IMR-90 (cell line): ENCODE measurements around the gene CDK15. TPM values are rescaled to one million over a fixed set of nuclear protein-coding genes. Genes with fewer than 3 reads are reported as not detected.
A peak's percentile ranks its signal among the peaks of the same experiment; 100 is the strongest.

Experiments used
- ATAC-seq: fragments of 200-7000 bp; cut with Tn5 transposase; 2 replicates; pipeline ENCODE4 v1.9.1; 2020; ENCODE audit warnings: low read depth, mild to moderate bottlenecking, moderate library complexity
- BruUV-seq: library from RNA; stranded (reverse); fragments of 400-500 nt; replicated peaks from 2 replicates; lab custom pipeline; 2021; lab: Mats Ljungman, UMichigan
- CTCF ChIA-PET: fragments of 300-600 bp; formaldehyde crosslinking; extraction: SDS; loops from one replicate; lab custom pipeline; 2021; ENCODE audit warnings: antibody characterized with exemption; lab: Yijun Ruan, JAX
- POLR2A ChIA-PET: fragments of 300-600 bp; sonication (Branson Sonifier 250); formaldehyde crosslinking; loops from one replicate; lab custom pipeline; 2022; ENCODE audit warnings: antibody characterized with exemption; ENCODE audit not compliant: unreplicated experiment; lab: Charles Lee
- DNase-seq: peaks from one replicate; pipeline ENCODE4 v3.0.0; 2013
- H2AFZ ChIP-seq: replicated peaks from 2 replicates; pipeline ENCODE3; 2013; ENCODE audit warnings: low read length, mild to moderate bottlenecking; ENCODE audit not compliant: poor library complexity
- H2AK5ac ChIP-seq: 2 replicates; pipeline ENCODE4 v1.6.1; 2013; ENCODE audit warnings: low read depth, low read length, inconsistent platforms
- H2AK9ac ChIP-seq: replicated peaks from 2 replicates; pipeline ENCODE3; 2013; ENCODE audit warnings: mild to moderate bottlenecking, low read depth, low read length, moderate library complexity; ENCODE audit not compliant: poor library complexity
- H2BK120ac ChIP-seq: 2 replicates; pipeline ENCODE4 v1.6.1; 2013; ENCODE audit warnings: low read depth, low read length, inconsistent platforms
- H2BK15ac ChIP-seq: 3 replicates; pipeline ENCODE4 v1.6.1; 2013; ENCODE audit warnings: low read depth, low read length, inconsistent platforms
- H2BK20ac ChIP-seq: 2 replicates; pipeline ENCODE4 v1.6.1; 2013; ENCODE audit warnings: low read depth, mild to moderate bottlenecking, inconsistent platforms, low read length, moderate library complexity
- H2BK5ac ChIP-seq: 2 replicates; pipeline ENCODE4 v1.6.1; 2013; ENCODE audit warnings: mild to moderate bottlenecking, low read depth, low read length, inconsistent platforms; ENCODE audit not compliant: poor library complexity, severe bottlenecking
- H3K14ac ChIP-seq: replicated peaks from 2 replicates; pipeline ENCODE4 v1.6.1; 2013; ENCODE audit warnings: low read depth, low read length, inconsistent platforms
- H3K18ac ChIP-seq: 2 replicates; pipeline ENCODE4 v1.6.1; 2013; ENCODE audit warnings: low read depth, low read length, control low read depth
- H3K23ac ChIP-seq: 2 replicates; pipeline ENCODE4 v1.6.1; 2013; ENCODE audit warnings: low read depth, low read length, inconsistent platforms
- H3K27ac ChIP-seq: 2 replicates; pipeline ENCODE4 v1.5.1; 2013; ENCODE audit warnings: mild to moderate bottlenecking, control low read depth, low read length; ENCODE audit not compliant: insufficient read depth
- H3K27me3 ChIP-seq: 2 replicates; pipeline ENCODE4 v1.6.1; 2013; ENCODE audit warnings: low read length; ENCODE audit not compliant: control insufficient read depth, insufficient read depth
- H3K36me3 ChIP-seq: 2 replicates; pipeline ENCODE4 v1.6.1; 2013; ENCODE audit warnings: low read length, mixed read lengths; ENCODE audit not compliant: control insufficient read depth, insufficient read depth
- H3K4ac ChIP-seq: 2 replicates; pipeline ENCODE4 v1.6.1; 2013; ENCODE audit warnings: low read depth, low read length, inconsistent platforms
- H3K4me1 ChIP-seq: 2 replicates; pipeline ENCODE4 v1.6.1; 2013; ENCODE audit warnings: low read length, mixed read lengths; ENCODE audit not compliant: control insufficient read depth, insufficient read depth
- H3K4me2 ChIP-seq: 2 replicates; pipeline ENCODE4 v1.6.1; 2013; ENCODE audit warnings: low read depth, mild to moderate bottlenecking, control low read depth, low read length, moderate library complexity
- H3K4me3 ChIP-seq: 2 replicates; pipeline ENCODE4 v1.5.1; 2013; ENCODE audit warnings: low read depth, mild to moderate bottlenecking, control low read depth, low read length, moderate library complexity; ENCODE audit not compliant: insufficient read depth
- H3K56ac ChIP-seq: 2 replicates; pipeline ENCODE4 v1.6.1; 2013; ENCODE audit warnings: low read length, inconsistent platforms; ENCODE audit not compliant: insufficient read depth; ENCODE audit errors: extremely low read depth
- H3K79me1 ChIP-seq, 2 experiments: 2 replicates each; pipeline ENCODE4 v1.6.1; 2013; ENCODE audit warnings: low read length in 2 of 2, inconsistent platforms in 1 of 2, low read depth in 1 of 2
- H3K9ac ChIP-seq: 2 replicates; pipeline ENCODE4 v1.6.1; 2013; ENCODE audit warnings: low read depth, low read length, control low read depth
- H3K9me1 ChIP-seq: 2 replicates; pipeline ENCODE4 v1.6.1; 2013; ENCODE audit warnings: low read length, inconsistent platforms; ENCODE audit not compliant: insufficient read depth
- H3K9me3 ChIP-seq: 2 replicates; pipeline ENCODE4 v1.6.1; 2013; ENCODE audit warnings: low read length; ENCODE audit not compliant: control insufficient read depth, insufficient read depth
- H4K20me1 ChIP-seq: 2 replicates; pipeline ENCODE4 v1.6.1; 2013; ENCODE audit warnings: low read length, inconsistent platforms; ENCODE audit not compliant: insufficient read depth
- H4K5ac ChIP-seq: 2 replicates; pipeline ENCODE4 v1.6.1; 2013; ENCODE audit warnings: mild to moderate bottlenecking, low read depth, low read length, control low read depth
- H4K8ac ChIP-seq, 2 experiments: 2 replicates each; pipeline ENCODE4 v1.6.1; 2013; ENCODE audit warnings: low read depth in 2 of 2, low read length in 2 of 2, control low read depth in 1 of 2, inconsistent platforms in 1 of 2
- H4K91ac ChIP-seq: 2 replicates; pipeline ENCODE4 v1.6.1; 2013; ENCODE audit warnings: low read depth, low read length, inconsistent platforms; ENCODE audit not compliant: insufficient read depth
- BHLHE40 ChIP-seq: fragments of 150-350 bp; IDR thresholded peaks from 2 replicates; pipeline ENCODE4 v1.6.1; 2016; ENCODE audit warnings: mild to moderate bottlenecking, low read depth, low read length
- CEBPB ChIP-seq: IDR thresholded peaks from 2 replicates; pipeline ENCODE4 v1.6.1; 2012; ENCODE audit warnings: low read depth, low read length, improper control_type of control experiment
- FOS ChIP-seq: fragments of 150-350 bp; IDR thresholded peaks from 2 replicates; pipeline ENCODE4 v1.6.1; 2016; ENCODE audit warnings: low read depth, low read length
- MAFK ChIP-seq: IDR thresholded peaks from 2 replicates; pipeline ENCODE4 v1.6.1; 2012; ENCODE audit warnings: low read depth, low read length, improper control_type of control experiment
- MAZ ChIP-seq: IDR thresholded peaks from 2 replicates; pipeline ENCODE4 v1.6.1; 2012; ENCODE audit warnings: low read depth, mild to moderate bottlenecking, low read length, improper control_type of control experiment, moderate library complexity, borderline replicate concordance
- MXI1 ChIP-seq: IDR thresholded peaks from 2 replicates; pipeline ENCODE4 v1.6.1; 2012; ENCODE audit warnings: low read depth, mild to moderate bottlenecking, low read length, moderate library complexity, borderline replicate concordance
- POLR2A ChIP-seq: IDR thresholded peaks from 2 replicates; pipeline ENCODE4 v1.6.1; 2012; ENCODE audit warnings: mild to moderate bottlenecking, low read depth, low read length
- RAD21 ChIP-seq: IDR thresholded peaks from 2 replicates; pipeline ENCODE4 v1.6.1; 2012; ENCODE audit warnings: low read length, improper control_type of control experiment
- RCOR1 ChIP-seq: IDR thresholded peaks from 2 replicates; pipeline ENCODE4 v1.6.1; 2012; ENCODE audit warnings: mild to moderate bottlenecking, low read length, improper control_type of control experiment; ENCODE audit not compliant: insufficient replicate concordance
- SMC3 ChIP-seq: fragments of 150-350 bp; IDR thresholded peaks from 2 replicates; pipeline ENCODE4 v1.6.1; 2016; ENCODE audit warnings: low read depth, mild to moderate bottlenecking, antibody characterized with exemption, low read length, moderate library complexity
- USF2 ChIP-seq: fragments of 150-350 bp; IDR thresholded peaks from 2 replicates; pipeline ENCODE4 v1.6.1; 2017; ENCODE audit warnings: mild to moderate bottlenecking, antibody characterized with exemption, low read length, low read depth
- WGBS, 2 experiments: methylation state at CpG; one replicate each; pipeline versions ENCODE4 v1.1.5 to v1.1.7; 2013; ENCODE audit warnings: missing lambda C conversion rate in 2 of 2; ENCODE audit not compliant: insufficient read length in 1 of 2; ENCODE audit errors: extremely low coverage in 2 of 2; 5-methylcytosine and 5-hydroxymethylcytosine counted together
- dilution Hi-C: fragments of 300-500 bp; cut with HindIII; formaldehyde crosslinking; loops from one replicate; pipeline ENCODE4 v1.14.3; 2018; ENCODE audit warnings: low sequenced_read_pairs; ENCODE audit not compliant: unreplicated experiment
- in situ Hi-C: fragments of 300-500 bp; cut with MboI; formaldehyde crosslinking; loops from 3 replicates; pipeline ENCODE4 v1.14.3; 2019; ENCODE audit warnings: low sequenced_read_pairs, inconsistent platforms, mixed read lengths
- intact Hi-C: fragments of 100-400 bp; cut with micrococcal nuclease; formaldehyde crosslinking; loops from 2 replicates; pipeline ENCODE4 v1.10.0; 2022
- polyA plus RNA-seq, 3 experiments: library from polyadenylated mRNA; depleted of rRNA; stranded (reverse); fragments of >200 nt; gene quantifications; 2 replicates each; pipeline ENCODE4 v1.2.3, GENCODE V29; 2012; ENCODE audit warnings: low replicate concordance in 1 of 3
- total RNA-seq: library from RNA; depleted of rRNA; stranded (reverse); fragments of >200 nt; gene quantifications from 2 replicates; pipeline ENCODE4 v1.2.3, GENCODE V29; 2012
- TF ChIP-seq, protein P1 (sequence below): conservative IDR thresholded peaks from 2 replicates; pipeline ENCODE4 v1.5.1; 2012; ENCODE audit warnings: mild to moderate bottlenecking, low read depth, low read length, improper control_type of control experiment

Gene CDK15
- total and polyA plus RNA-seq, 2 of the 4 experiments (the other 2 are of a cell fraction): 16.1 to 33.0 TPM

- TF ChIP-seq FOS (peak; percentile 87; the same call in 1 of the 2 replicates), SMC3 (no peak)
Measured at GRCh38 chr2:201854221-201854801, 48.0 kb downstream of the CDK15 start (continued).

- Histone ChIP-seq H3K18ac (peak overlapping the region; percentile 98), H2AK5ac (peak overlapping the region; percentile 96), H4K20me1 (no peaks in the 10 kb centered on the region), H2BK20ac (peak overlapping the region; percentile 100), H2AK9ac (peak overlapping the region; percentile 85), H2AFZ (peak overlapping the region; percentile 76), H3K27ac (peak overlapping the region; percentile 77), H3K9ac (peak overlapping the region; percentile 30; the same call in 1 of the 2 replicates), H2BK5ac (peak overlapping the region; percentile 100), H3K14ac (peak overlapping the region; percentile 100), H3K36me3 (no peaks in the 10 kb centered on the region), H3K4me1 (peaks cover 39% of the 10 kb centered on the region), H3K9me3 (no peaks in the 10 kb centered on the region), H4K91ac (peak overlapping the region; percentile 95), H3K56ac (peak overlapping the region; percentile 98), H4K8ac (peak overlapping the region; percentile 93 to 97), H3K27me3 (no peaks in the 10 kb centered on the region), H3K23ac (peak overlapping the region; percentile 96), H2BK120ac (peak overlapping the region; percentile 99), H4K5ac (peak overlapping the region; percentile 95), H3K9me1 (peaks cover 11% of the 10 kb centered on the region), H2BK15ac (peak overlapping the region; percentile 100), H3K79me1 (peaks cover 13 to 36% of the 10 kb centered on the region in 2 experiments), H3K4me3 (peak overlapping the region; percentile 38; the same call in 1 of the 2 replicates), H3K4ac (peak overlapping the region; percentile 99), H3K4me2 (peak overlapping the region; percentile 85)
- POLR2A ChIA-PET: interaction anchor here (0.5 to 1.7 kb wide), 4 partner anchors 12 to 70 kb away, joined by 3 to 5 read pairs (median 4); no protein-coding TSS in a partner anchor
- WGBS, 2 experiments: no CpG with 5 or more reads among the region's 4 CpGs
- ATAC-seq (peak; percentile 40), DNase-seq (peak; percentile 83)
- in situ Hi-C loops (loop anchor here (5.0 kb wide), 2 partner anchors 53 to 182 kb away; no protein-coding TSS in a partner anchor), dilution Hi-C loops (no loop called here), intact Hi-C loops (loop anchor here (1.0 to 2.0 kb wide), 2 partner anchors 48 to 57 kb away; partner anchors contain the start of gene CDK15)
- CTCF ChIA-PET: no interaction called here
- BruUV-seq: TSS peak; percentile 78
- no peak for TF ChIP-seq SMC3
- 0 out of 2 replicates have a peak, but pooled peaks have one; percentile 3 for TF ChIP-seq MAZ
- no peak for TF ChIP-seq CEBPB
- TF ChIP-seq, protein P1, sequence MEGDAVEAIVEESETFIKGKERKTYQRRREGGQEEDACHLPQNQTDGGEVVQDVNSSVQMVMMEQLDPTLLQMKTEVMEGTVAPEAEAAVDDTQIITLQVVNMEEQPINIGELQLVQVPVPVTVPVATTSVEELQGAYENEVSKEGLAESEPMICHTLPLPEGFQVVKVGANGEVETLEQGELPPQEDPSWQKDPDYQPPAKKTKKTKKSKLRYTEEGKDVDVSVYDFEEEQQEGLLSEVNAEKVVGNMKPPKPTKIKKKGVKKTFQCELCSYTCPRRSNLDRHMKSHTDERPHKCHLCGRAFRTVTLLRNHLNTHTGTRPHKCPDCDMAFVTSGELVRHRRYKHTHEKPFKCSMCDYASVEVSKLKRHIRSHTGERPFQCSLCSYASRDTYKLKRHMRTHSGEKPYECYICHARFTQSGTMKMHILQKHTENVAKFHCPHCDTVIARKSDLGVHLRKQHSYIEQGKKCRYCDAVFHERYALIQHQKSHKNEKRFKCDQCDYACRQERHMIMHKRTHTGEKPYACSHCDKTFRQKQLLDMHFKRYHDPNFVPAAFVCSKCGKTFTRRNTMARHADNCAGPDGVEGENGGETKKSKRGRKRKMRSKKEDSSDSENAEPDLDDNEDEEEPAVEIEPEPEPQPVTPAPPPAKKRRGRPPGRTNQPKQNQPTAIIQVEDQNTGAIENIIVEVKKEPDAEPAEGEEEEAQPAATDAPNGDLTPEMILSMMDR: no peak
- no peak for TF ChIP-seq MAFK
- TF ChIP-seq POLR2A: peak; percentile 33
- no peak for TF ChIP-seq RCOR1
- TF ChIP-seq BHLHE40: no peak
- no peak for TF ChIP-seq USF2
- TF ChIP-seq RAD21: no peak
- no peak for TF ChIP-seq MXI1
- TF ChIP-seq FOS: no peak
Measured at GRCh38 chr2:201854841-201855240, 48.5 kb downstream of the CDK15 start.
